OCI-LY3 (cell line): ENCODE results near the gene FANCD2.
A peak's percentile ranks its signal among the peaks of the same experiment; 100 is the strongest.

Experiments
- H2AFZ ChIP-seq: fragments of 200-600, 300-600 bp; shearing (Covaris generic); 2 replicates; pipeline ENCODE4 v1.6.0; 2014; ENCODE audit warnings: antibody characterized with exemption, low read depth, low read length
- H3K27ac ChIP-seq: fragments of 200-600, 300-600 bp; sonication (generic); 2 replicates; pipeline ENCODE4 v1.5.1; 2014; ENCODE audit warnings: mild to moderate bottlenecking, low read length, moderate library complexity, mixed read lengths
- H3K27me3 ChIP-seq: fragments of 200-600, 300-600 bp; sonication (generic); 2 replicates; pipeline ENCODE4 v1.6.1; 2014; ENCODE audit warnings: low read depth, low read length, mixed read lengths
- H3K36me3 ChIP-seq: fragments of 200-600, 300-600 bp; sonication (generic); replicated peaks from 2 replicates; pipeline ENCODE3; 2014; ENCODE audit warnings: low read depth, low read length, mixed read lengths
- H3K4me1 ChIP-seq: fragments of 300-600, 200-600 bp; sonication (generic); 2 replicates; pipeline ENCODE4 v1.6.1; 2014; ENCODE audit warnings: low read length, mixed read lengths
- H3K4me2 ChIP-seq: fragments of 200-600, 300-600 bp; sonication (generic); 2 replicates; pipeline ENCODE4 v1.6.1; 2014; ENCODE audit warnings: low read length, mixed read lengths
- H3K4me3 ChIP-seq: fragments of 300-600, 200-600 bp; sonication (generic); 2 replicates; pipeline ENCODE4 v1.5.1; 2014; ENCODE audit warnings: antibody characterized with exemption, mild to moderate bottlenecking, low read length, moderate library complexity
- H3K79me2 ChIP-seq: fragments of 300-600, 200-600 bp; shearing (Covaris generic); 2 replicates; pipeline ENCODE4 v1.6.1; 2014; ENCODE audit warnings: mild to moderate bottlenecking, low read length, mixed read lengths
- H3K9ac ChIP-seq: fragments of 300-600, 200-600 bp; shearing (Covaris generic); 2 replicates; pipeline ENCODE4 v1.6.0; 2014; ENCODE audit warnings: mild to moderate bottlenecking, low read length, moderate library complexity
- H3K9me3 ChIP-seq: fragments of 200-600, 300-600 bp; shearing (Covaris generic); 2 replicates; pipeline ENCODE4 v1.6.1; 2014; ENCODE audit warnings: low read length, mixed read lengths; ENCODE audit not compliant: insufficient read depth
- H4K20me1 ChIP-seq: fragments of 200-600, 300-600 bp; sonication (generic); 2 replicates; pipeline ENCODE4 v1.6.1; 2016; ENCODE audit warnings: low read length, mixed read lengths; ENCODE audit not compliant: insufficient read depth
- EZH2phosphoT487 ChIP-seq: fragments of 200-600 bp; shearing (Covaris generic); IDR thresholded peaks from 2 replicates; pipeline ENCODE4 v1.6.1; 2018; ENCODE audit warnings: antibody characterized with exemption, mixed run types, low read depth
- TF ChIP-seq, protein P1 (sequence below): fragments of 200-600, 300-600 bp; sonication (generic); IDR thresholded peaks from 2 replicates; pipeline ENCODE4 v1.5.1; 2014; ENCODE audit warnings: antibody characterized with exemption, low read length, low read depth

FANCD2 gene

DNA sequence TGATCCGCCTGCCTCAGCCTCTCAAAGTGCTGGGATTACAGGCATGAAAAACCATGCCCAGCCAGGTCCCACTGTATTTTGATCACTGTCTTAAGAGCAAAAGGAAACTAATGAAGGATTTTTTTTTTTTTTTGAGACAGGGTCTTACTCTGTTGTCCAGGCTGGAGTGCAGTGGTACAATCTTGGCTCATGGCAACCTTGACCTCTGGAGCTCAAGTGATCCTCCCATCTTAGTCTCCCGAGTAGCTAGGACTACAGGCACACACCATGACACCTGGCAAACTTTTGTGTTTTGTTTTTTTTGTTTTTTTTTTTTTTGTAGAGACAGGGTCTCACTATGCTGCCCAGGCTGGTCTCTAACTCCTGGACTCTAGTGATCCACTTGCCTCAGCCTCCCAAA, 46.0 kb upstream of the FANCD2 start:
- H3K27ac ChIP-seq, result peak overlapping the region; percentile 21; the same call in 1 of the 2 replicates
- H3K9me3 ChIP-seq, result no peaks in the 10 kb centered on the region
- no peak overlapping the region for H3K9ac ChIP-seq
- TF ChIP-seq, protein P1, sequence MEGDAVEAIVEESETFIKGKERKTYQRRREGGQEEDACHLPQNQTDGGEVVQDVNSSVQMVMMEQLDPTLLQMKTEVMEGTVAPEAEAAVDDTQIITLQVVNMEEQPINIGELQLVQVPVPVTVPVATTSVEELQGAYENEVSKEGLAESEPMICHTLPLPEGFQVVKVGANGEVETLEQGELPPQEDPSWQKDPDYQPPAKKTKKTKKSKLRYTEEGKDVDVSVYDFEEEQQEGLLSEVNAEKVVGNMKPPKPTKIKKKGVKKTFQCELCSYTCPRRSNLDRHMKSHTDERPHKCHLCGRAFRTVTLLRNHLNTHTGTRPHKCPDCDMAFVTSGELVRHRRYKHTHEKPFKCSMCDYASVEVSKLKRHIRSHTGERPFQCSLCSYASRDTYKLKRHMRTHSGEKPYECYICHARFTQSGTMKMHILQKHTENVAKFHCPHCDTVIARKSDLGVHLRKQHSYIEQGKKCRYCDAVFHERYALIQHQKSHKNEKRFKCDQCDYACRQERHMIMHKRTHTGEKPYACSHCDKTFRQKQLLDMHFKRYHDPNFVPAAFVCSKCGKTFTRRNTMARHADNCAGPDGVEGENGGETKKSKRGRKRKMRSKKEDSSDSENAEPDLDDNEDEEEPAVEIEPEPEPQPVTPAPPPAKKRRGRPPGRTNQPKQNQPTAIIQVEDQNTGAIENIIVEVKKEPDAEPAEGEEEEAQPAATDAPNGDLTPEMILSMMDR, result no peak
- TF ChIP-seq EZH2phosphoT487, result no peak
- H3K4me2 ChIP-seq, result no peak overlapping the region
- no peaks in the 10 kb centered on the region for H4K20me1 ChIP-seq
- no peaks in the 10 kb centered on the region for H3K27me3 ChIP-seq
- peaks cover 17% of the 10 kb centered on the region for H3K4me1 ChIP-seq
- no peak overlapping the region for H3K4me3 ChIP-seq
- H2AFZ ChIP-seq, result no peak overlapping the region
- peaks cover 11% of the 10 kb centered on the region for H3K36me3 ChIP-seq
- peaks cover 35% of the 10 kb centered on the region for H3K79me2 ChIP-seq

DNA sequence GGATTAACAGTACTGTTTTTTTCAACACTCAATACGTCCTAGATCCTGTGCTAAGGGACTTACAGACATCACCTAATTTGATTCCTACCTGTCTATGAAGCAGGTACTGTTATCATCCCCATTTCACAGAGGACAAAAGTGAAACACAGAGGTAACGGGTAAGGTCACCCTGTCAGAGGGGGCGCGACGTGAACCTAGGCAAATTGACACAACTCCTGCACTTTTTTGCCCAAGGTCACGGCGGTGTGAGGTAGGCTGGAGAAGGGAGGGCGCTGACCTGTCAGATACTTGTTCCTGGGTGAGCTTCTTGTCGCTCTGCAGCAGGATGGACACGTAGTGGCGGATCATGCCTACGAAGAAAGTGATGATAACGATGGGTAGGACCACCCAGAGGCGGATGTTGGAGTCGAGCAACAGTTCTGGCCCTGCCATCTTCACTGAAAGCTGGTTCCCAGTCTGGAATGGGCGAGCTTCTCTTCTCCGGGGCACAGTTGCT, 40.0 kb upstream of the FANCD2 start:
- H3K9ac ChIP-seq, result peak overlapping the region; percentile 86
- no peak for TF ChIP-seq EZH2phosphoT487
- TF ChIP-seq, protein P1, result no peak
- H3K4me2 ChIP-seq, result peak overlapping the region; percentile 95
- H3K36me3 ChIP-seq, result peaks cover 8% of the 10 kb centered on the region
- H3K27ac ChIP-seq, result peak overlapping the region; percentile 87; the same call in 1 of the 2 replicates
- H3K4me3 ChIP-seq, result peak overlapping the region; percentile 92
- H3K27me3 ChIP-seq, result no peaks in the 10 kb centered on the region
- peaks cover 75% of the 10 kb centered on the region for H3K79me2 ChIP-seq
- peaks cover 16% of the 10 kb centered on the region for H3K4me1 ChIP-seq
- peak overlapping the region; percentile 62; the same call in 1 of the 2 replicates for H2AFZ ChIP-seq
- H3K9me3 ChIP-seq, result no peaks in the 10 kb centered on the region
- H4K20me1 ChIP-seq, result peaks cover 8% of the 10 kb centered on the region

GRCh38 chr3:9994086-9994844, 32.0 kb upstream of the FANCD2 start:
- H3K4me3 ChIP-seq, result no peak overlapping the region
- no peak overlapping the region for H2AFZ ChIP-seq
- no peak for TF ChIP-seq EZH2phosphoT487
- TF ChIP-seq, protein P1, result no peak
- H3K27ac ChIP-seq, result no peak overlapping the region
- H3K9me3 ChIP-seq, result no peaks in the 10 kb centered on the region
- peaks cover 97% of the 10 kb centered on the region for H3K79me2 ChIP-seq
- H3K4me1 ChIP-seq, result no peaks in the 10 kb centered on the region
- H3K27me3 ChIP-seq, result no peaks in the 10 kb centered on the region
- H3K36me3 ChIP-seq, result peaks cover 21% of the 10 kb centered on the region
- H3K9ac ChIP-seq, result no peak overlapping the region
- H4K20me1 ChIP-seq, result peaks cover 29% of the 10 kb centered on the region
- no peak overlapping the region for H3K4me2 ChIP-seq

DNA sequence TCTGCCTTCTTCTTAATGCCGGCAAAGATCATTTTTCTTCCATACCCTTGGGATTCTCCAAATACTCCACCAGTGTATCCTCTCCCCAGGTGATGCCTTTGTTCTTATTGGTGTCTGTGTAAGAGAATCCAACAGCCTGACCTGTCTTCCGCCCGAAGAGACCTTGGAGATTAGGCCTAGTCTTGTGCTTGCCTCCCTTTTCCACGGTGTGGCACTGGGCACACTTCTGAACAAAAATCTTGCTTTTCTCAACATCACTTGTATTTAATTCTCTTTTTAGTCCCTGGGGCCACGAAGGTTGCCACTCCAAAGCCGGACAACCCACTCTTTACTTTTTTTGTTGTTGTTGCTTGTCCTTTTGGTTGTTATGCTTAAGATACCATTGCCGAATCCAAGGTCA, 25.6 kb upstream of the FANCD2 start:
- H4K20me1 ChIP-seq, result peaks cover 34% of the 10 kb centered on the region; the same call in 1 of the 2 replicates
- TF ChIP-seq EZH2phosphoT487, result no peak
- TF ChIP-seq, protein P1, result no peak
- no peak overlapping the region for H3K4me3 ChIP-seq
- H3K27me3 ChIP-seq, result no peaks in the 10 kb centered on the region
- no peaks in the 10 kb centered on the region for H3K9me3 ChIP-seq
- no peak overlapping the region for H3K27ac ChIP-seq
- no peak overlapping the region for H3K4me2 ChIP-seq
- no peak overlapping the region for H2AFZ ChIP-seq
- peaks cover 58% of the 10 kb centered on the region for H3K79me2 ChIP-seq
- no peak overlapping the region for H3K9ac ChIP-seq
- peaks cover 33% of the 10 kb centered on the region for H3K36me3 ChIP-seq
- H3K4me1 ChIP-seq, result peaks cover 3% of the 10 kb centered on the region; the same call in 1 of the 2 replicates
